Kidney epithelial cell (primary cell): ENCODE data around the gene TMEM186. TPM values are rescaled to one million over a fixed set of nuclear protein-coding genes. Genes with fewer than 3 reads are reported as not detected.
A peak's percentile ranks its signal among the peaks of the same experiment; 100 is the strongest.

ENCODE experiments used
- DNase-seq: peaks from one replicate; pipeline ENCODE4 v3.0.0-alpha.2; 2010; ENCODE audit warnings: low read depth
- H3K27me3 ChIP-seq: 2 replicates; pipeline ENCODE4 v1.6.0; 2011; ENCODE audit warnings: low read length; ENCODE audit not compliant: control insufficient read depth, insufficient read depth
- H3K36me3 ChIP-seq: 2 replicates; pipeline ENCODE4 v1.5.1; 2011; ENCODE audit warnings: low read length; ENCODE audit not compliant: control insufficient read depth, insufficient read depth
- H3K4me3 ChIP-seq: 2 replicates; pipeline ENCODE4 v1.5.1; 2011; ENCODE audit warnings: low read depth, mild to moderate bottlenecking, control low read depth, low read length
- CTCF ChIP-seq: IDR thresholded peaks from 2 replicates; pipeline ENCODE4 v1.5.1; 2011; ENCODE audit warnings: mild to moderate bottlenecking, moderate library complexity, low read length, control low read depth, inconsistent platforms; ENCODE audit not compliant: insufficient read depth, poor library complexity, severe bottlenecking
- total RNA-seq: library from RNA; depleted of rRNA; stranded (reverse); fragments of >200 nt; gene quantifications from 2 replicates; pipeline ENCODE4 v1.2.3, GENCODE V29; 2015

Gene TMEM186
- total RNA-seq, 1 donor from 2014 or later, result 10.9 TPM

GRCh38 chr16:8801701-8802100 lies 4.3 kb upstream of the TMEM186 start:
- no peak for DNase-seq
- no peak for TF ChIP-seq CTCF
- H3K27me3 ChIP-seq, result no peaks in the 10 kb centered on the region
- H3K36me3 ChIP-seq, result no peaks in the 10 kb centered on the region
- H3K4me3 ChIP-seq, result no peak overlapping the region

GRCh38 chr16:8798535-8799157 lies 1.2 kb upstream of the TMEM186 start:
- H3K4me3 ChIP-seq, result peak overlapping the region; percentile 90
- no peak for TF ChIP-seq CTCF
- no peak for DNase-seq
- H3K27me3 ChIP-seq, result no peaks in the 10 kb centered on the region
- no peaks in the 10 kb centered on the region for H3K36me3 ChIP-seq

GRCh38 chr16:8798174-8798527 lies 712 bp upstream of the TMEM186 start:
- no peak for TF ChIP-seq CTCF
- peak overlapping the region; percentile 90 for H3K4me3 ChIP-seq
- DNase-seq, result no peak
- no peaks in the 10 kb centered on the region for H3K27me3 ChIP-seq
- H3K36me3 ChIP-seq, result no peaks in the 10 kb centered on the region

GRCh38 chr16:8796469-8797363 lies 723 bp downstream of the TMEM186 start:
- no peaks in the 10 kb centered on the region for H3K36me3 ChIP-seq
- TF ChIP-seq CTCF, result no peak
- no peaks in the 10 kb centered on the region for H3K27me3 ChIP-seq
- peak overlapping the region; percentile 90 for H3K4me3 ChIP-seq
- no peak for DNase-seq

GRCh38 chr16:8795818-8796217 lies 1.6 kb downstream of the TMEM186 start:
- Histone ChIP-seq H3K4me3 (no peak overlapping the region), H3K36me3 (no peaks in the 10 kb centered on the region), H3K27me3 (no peaks in the 10 kb centered on the region)
- TF ChIP-seq CTCF, result no peak
- no peak for DNase-seq
